Measurements from ENCODE around the gene KCNH3.

The KCNH3 gene

DNA sequence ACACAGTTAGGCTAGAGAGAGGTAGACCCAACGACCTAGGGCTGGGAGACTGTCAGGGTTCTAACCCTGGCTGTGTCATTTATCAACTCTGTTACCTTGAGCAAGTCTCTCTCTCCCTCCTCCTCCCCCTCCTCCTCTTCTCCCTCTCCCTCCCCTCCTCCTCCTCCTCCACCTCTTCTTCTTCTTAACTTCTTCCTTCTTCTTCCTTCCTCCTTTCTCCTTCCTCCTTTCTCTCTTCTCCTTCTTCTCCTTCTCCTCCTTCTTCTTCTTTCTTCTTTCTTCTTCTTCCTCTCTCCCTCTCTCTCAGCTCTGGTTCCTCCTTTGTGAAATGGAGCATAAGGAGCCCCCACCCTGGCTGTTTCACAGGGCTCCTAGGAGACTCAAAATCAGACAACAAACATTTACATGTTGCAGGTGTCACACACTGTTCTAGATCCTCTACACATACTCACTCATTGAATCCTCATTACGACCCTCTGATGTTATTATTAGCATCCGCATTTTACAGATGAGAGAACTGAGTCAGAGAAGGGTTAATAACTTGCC lies 2.2 kb upstream of the KCNH3 start (continued):
- TF ChIP-seq, protein P1, sequence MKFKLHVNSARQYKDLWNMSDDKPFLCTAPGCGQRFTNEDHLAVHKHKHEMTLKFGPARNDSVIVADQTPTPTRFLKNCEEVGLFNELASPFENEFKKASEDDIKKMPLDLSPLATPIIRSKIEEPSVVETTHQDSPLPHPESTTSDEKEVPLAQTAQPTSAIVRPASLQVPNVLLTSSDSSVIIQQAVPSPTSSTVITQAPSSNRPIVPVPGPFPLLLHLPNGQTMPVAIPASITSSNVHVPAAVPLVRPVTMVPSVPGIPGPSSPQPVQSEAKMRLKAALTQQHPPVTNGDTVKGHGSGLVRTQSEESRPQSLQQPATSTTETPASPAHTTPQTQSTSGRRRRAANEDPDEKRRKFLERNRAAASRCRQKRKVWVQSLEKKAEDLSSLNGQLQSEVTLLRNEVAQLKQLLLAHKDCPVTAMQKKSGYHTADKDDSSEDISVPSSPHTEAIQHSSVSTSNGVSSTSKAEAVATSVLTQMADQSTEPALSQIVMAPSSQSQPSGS (tag by site-specific recombination; IDR thresholded peaks at IDR 0.05; ENCODE audit: low read depth), result no peak
- TF ChIP-seq ZNF335 (tag by site-specific recombination; conservative IDR thresholded peaks at IDR 0.05) (no peak), SALL2 (tag by site-specific recombination; IDR thresholded peaks at IDR 0.05; ENCODE audit: borderline replicate concordance) (no peak), EGR2 (tag by site-specific recombination; IDR thresholded peaks at IDR 0.05; ENCODE audit: low read depth) (peak; percentile 81), ZNF366 (tag by site-specific recombination; conservative IDR thresholded peaks at IDR 0.05) (peak; percentile 94), ZNF747 (tag by site-specific recombination; IDR thresholded peaks at IDR 0.05) (no peak), TRIM28 (IDR thresholded peaks at IDR 0.05; ENCODE audit: borderline replicate concordance, low read length) (no peak), ZNF16 (tag by site-specific recombination; IDR thresholded peaks at IDR 0.05; ENCODE audit: low read depth) (no peak)

GRCh38 chr12:49537231-49537751 lies 1.5 kb upstream of the KCNH3 start:
- ChIA-PET CTCF (interaction anchor here (0.6 to 1.2 kb wide), 6 partner anchors 137 to 1587 kb away, joined by 3 to 6 read pairs (median 4); partner anchors contain the start of gene TMBIM6), POLR2A (interaction anchor here (0.7 to 1.3 kb wide), 3 partner anchors 16 to 186 kb away, joined by 3 to 7 read pairs (median 4); no protein-coding TSS in a partner anchor)
- H3K4me1 ChIP-seq (ENCODE audit: control insufficient read depth, insufficient read depth, low read length), result peaks cover 2% of the 10 kb centered on the region; the same call in 1 of the 2 replicates
- H3K4me3 ChIP-seq (ENCODE audit: low read depth, low read length), result no peak overlapping the region
- TF ChIP-seq, protein P2, sequence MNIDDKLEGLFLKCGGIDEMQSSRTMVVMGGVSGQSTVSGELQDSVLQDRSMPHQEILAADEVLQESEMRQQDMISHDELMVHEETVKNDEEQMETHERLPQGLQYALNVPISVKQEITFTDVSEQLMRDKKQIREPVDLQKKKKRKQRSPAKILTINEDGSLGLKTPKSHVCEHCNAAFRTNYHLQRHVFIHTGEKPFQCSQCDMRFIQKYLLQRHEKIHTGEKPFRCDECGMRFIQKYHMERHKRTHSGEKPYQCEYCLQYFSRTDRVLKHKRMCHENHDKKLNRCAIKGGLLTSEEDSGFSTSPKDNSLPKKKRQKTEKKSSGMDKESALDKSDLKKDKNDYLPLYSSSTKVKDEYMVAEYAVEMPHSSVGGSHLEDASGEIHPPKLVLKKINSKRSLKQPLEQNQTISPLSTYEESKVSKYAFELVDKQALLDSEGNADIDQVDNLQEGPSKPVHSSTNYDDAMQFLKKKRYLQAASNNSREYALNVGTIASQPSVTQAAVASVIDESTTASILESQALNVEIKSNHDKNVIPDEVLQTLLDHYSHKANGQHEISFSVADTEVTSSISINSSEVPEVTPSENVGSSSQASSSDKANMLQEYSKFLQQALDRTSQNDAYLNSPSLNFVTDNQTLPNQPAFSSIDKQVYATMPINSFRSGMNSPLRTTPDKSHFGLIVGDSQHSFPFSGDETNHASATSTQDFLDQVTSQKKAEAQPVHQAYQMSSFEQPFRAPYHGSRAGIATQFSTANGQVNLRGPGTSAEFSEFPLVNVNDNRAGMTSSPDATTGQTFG (tag by site-specific recombination; IDR thresholded peaks at IDR 0.05; ENCODE audit: borderline replicate concordance), result no peak
- TF ChIP-seq IKZF3 (tag by site-specific recombination; IDR thresholded peaks at IDR 0.05) (peak; percentile 16; the same call in 1 of the 2 replicates), ZNF548 (tag by site-specific recombination; IDR thresholded peaks at IDR 0.05) (no peak), ZBTB21 (tag by site-specific recombination; IDR thresholded peaks at IDR 0.05) (no peak), ZEB2 (tag by site-specific recombination; IDR thresholded peaks at IDR 0.05) (0 out of 2 replicates have a peak, but pooled peaks have one; percentile 8), ZNF350 (tag by site-specific recombination; IDR thresholded peaks at IDR 0.05) (no peak), WT1 (tag by site-specific recombination; IDR thresholded peaks at IDR 0.05) (peak; percentile 71), BCL6B (tag by site-specific recombination; IDR thresholded peaks at IDR 0.05) (no peak), ZNF362 (tag by site-specific recombination; IDR thresholded peaks at IDR 0.05) (peak; percentile 95)
- TF ChIP-seq, protein P3, sequence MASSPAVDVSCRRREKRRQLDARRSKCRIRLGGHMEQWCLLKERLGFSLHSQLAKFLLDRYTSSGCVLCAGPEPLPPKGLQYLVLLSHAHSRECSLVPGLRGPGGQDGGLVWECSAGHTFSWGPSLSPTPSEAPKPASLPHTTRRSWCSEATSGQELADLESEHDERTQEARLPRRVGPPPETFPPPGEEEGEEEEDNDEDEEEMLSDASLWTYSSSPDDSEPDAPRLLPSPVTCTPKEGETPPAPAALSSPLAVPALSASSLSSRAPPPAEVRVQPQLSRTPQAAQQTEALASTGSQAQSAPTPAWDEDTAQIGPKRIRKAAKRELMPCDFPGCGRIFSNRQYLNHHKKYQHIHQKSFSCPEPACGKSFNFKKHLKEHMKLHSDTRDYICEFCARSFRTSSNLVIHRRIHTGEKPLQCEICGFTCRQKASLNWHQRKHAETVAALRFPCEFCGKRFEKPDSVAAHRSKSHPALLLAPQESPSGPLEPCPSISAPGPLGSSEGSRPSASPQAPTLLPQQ (tag by site-specific recombination; IDR thresholded peaks at IDR 0.05), result no peak
- no peaks in the 10 kb centered on the region for H3K36me3 ChIP-seq (ENCODE audit: control insufficient read depth in 2 of 2, insufficient read depth in 1 of 2, low read length in 2 of 2)
- no peak overlapping the region for H3K27ac ChIP-seq (ENCODE audit: extremely low read depth, low read depth, low read length)
- H3K9me3 ChIP-seq (ENCODE audit: control insufficient read depth, insufficient read depth, low read depth, low read length), result no peaks in the 10 kb centered on the region

All from HEK293 (cell line).